GM19397 (cell line): ENCODE data around the gene ASTN2.
"Not testable (repeated sequence)": the region's sequence is repeated elsewhere in the genome, so short reads cannot be mapped to it uniquely, and the experiment has no call there.

Experiments
- ATAC-seq: cut with Tn5 transposase; IDR thresholded peaks from one replicate; pipeline ENCODE4 v1.9.1; 2021; ENCODE audit warnings: mild to moderate bottlenecking, moderate library complexity; ENCODE audit not compliant: unreplicated experiment

Gene ASTN2

GRCh38 chr9:116476002-116476401 lies 938.9 kb downstream of the ASTN2 start:
- no peak for ATAC-seq

DNA sequence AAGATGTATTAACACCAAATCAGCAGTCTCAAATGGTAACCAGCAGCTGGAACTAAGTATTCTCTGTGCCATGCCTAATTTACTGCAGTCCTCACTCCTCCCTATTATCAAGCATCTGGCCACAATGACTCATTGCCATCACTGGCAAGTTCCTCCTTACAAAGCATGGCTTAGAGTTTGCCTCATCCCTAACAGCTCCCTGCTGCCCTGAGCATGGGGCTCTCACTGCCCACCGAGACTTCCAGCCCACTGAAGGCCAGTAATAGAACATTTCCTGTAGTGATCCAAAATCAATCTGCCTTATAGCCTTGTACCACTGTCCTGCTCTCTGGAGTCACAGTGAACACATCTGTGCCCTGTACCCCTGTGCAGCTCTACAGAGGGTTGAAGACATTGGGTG lies 939.7 kb downstream of the ASTN2 start:
- no peak for ATAC-seq

DNA sequence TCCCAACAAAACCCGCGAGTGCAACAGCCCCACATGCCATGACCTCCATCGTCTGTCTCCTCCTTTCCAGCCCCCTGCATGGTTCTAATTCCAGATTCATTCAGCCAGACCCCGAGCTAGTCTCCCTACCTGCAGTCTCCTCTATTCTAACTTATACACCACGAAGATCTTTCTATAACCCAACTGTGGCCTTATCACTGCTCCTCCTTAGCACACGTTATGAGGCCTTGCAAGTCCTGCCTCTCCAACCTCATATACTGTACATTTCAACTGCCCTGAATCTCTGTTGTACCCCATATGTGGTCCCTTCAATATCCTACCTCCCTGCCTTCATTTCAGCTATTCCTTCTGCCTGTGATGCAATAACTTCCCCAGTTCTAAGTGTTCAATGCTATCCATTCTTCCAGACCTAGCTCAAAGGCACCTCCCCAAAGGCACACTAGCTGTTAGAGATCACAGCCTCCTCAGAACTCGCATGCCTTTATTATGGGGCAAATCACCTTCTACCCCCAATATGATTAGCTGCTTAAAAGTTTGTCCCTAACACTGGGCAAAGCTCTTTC lies 942.8 kb downstream of the ASTN2 start:
- no peak for ATAC-seq

GRCh38 chr9:116471093-116471906 lies 943.6 kb downstream of the ASTN2 start:
- ATAC-seq = no peak

- no peak for ATAC-seq
These were observed 945.9 kb downstream of the ASTN2 start for GRCh38 chr9:116468793-116469527.

GRCh38 chr9:116468369-116468768 lies 946.5 kb downstream of the ASTN2 start:
- no peak for ATAC-seq

DNA sequence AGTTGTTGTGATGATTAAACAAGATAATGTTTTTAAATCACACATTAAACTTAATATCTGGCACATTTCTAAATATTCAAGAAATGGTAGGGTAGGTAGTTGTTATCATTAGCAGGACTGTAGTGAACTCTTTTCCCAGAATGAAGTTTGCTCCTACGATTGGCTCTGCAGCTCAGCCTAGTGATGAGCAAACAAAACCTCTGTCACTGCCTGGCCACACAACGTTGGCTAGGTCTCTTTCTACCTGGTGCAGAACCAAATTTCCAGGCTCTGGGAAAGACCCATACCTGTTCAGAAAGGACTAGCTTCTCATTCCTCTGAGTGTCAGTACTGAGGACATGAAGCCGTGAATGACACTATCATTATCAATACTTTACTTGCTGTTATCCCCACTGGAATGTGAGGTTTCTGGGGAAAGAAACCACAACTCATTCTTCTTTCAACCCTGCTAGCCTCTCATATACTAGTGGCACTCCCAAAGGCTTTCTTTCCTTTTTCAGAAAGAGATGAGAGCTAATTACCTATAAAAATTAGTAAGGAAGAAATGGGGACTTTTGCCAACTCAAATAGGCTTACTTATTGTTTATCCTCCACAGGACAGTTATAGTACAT lies 947.0 kb downstream of the ASTN2 start:
- no peak for ATAC-seq

DNA sequence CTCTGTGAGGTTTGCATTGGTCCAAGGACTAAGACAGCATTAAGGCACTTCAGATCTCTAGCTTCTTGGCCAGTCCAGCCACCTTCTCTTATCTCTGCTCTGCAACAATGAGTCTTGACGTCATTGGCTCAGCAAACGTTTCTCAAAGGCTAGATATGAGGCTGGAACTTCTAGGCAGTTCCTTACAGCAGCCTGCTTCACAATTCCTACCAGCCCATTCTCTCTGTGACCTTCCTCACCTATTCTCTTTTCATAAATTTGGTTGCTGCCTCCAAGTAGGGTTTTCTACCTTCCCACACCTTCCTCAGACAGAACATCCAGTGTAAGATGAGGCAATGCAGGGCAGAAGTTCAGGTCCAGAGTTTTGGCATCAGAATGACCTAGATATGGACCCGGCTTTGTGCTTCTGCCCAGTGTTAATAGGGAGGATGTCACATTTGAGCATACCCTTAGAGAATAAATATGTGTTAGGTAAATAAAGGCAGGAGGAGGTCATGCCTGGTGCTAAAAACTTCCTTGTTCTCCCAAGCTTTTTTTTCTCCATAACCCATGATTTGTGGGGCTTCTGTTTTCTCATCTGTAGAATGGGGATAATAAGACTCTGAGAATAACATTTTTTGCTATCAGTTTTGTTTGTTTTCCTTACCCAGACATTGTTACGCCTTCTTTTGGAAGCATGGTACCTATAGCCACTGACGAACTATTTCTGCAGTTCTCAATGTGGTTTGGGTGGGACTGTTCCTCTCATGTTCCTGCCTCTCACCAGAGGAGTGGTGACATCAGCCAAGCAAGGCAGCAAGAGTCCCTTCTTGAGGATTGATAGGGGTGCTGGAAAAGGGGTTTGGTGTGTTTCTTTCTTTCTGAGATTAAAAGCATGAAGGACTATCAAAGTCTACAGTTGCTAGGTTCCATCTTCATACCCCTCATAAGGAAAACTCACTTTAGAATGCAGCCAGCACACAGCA lies 948.3 kb downstream of the ASTN2 start:
- ATAC-seq = no peak

GRCh38 chr9:116465576-116466270 lies 949.1 kb downstream of the ASTN2 start:
- ATAC-seq = no peak

DNA sequence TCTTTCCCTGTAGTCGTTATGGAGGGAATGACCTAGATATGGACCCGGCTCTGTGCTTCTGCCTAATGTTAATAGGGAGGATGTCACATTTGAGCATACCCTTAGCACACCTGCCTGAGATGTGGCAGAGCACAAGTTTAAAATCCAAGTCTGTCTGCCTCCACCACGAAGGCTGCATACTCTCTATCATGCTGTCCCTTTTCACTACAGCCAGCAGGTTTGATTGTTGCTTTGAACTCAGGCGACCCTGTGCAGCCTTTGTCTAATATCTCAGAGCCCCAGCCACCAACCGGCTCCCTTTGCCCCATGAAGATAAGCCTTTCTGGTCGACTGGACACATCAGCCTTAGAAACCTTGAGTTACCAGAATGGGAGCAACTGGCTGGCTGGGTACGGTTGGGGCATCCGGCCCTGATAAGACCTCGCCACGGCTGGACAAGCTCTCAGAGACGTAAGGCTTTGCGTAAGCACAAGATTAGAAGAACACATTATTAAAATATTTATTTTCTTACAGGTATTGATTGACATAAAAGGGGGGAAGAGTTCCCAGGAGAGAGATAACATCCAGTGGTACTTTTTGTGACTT lies 949.8 kb downstream of the ASTN2 start:
- ATAC-seq = no peak

- no peak for ATAC-seq
These were observed 950.4 kb downstream of the ASTN2 start for GRCh38 chr9:116464423-116464822.

DNA sequence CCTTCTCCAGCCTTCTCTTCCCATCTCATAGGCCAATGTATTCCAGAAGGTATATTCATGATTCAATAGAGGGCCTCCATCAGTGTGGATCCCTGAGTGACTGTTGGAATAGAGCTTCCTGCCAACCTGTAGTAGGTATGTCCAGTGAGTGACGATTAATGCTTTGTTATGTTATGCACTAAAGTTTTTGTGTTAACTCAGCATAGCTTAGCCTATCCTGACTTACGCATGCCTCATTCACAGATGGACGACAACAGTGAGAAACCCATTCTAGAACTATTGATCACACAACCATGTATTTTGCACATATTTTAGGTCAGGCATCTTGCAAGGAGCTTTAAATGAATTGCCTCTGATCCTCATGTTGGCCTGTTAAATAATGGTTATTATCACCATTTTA lies 953.2 kb downstream of the ASTN2 start:
- ATAC-seq = no peak

GRCh38 chr9:116460026-116460425 lies 954.8 kb downstream of the ASTN2 start:
- no peak for ATAC-seq

DNA sequence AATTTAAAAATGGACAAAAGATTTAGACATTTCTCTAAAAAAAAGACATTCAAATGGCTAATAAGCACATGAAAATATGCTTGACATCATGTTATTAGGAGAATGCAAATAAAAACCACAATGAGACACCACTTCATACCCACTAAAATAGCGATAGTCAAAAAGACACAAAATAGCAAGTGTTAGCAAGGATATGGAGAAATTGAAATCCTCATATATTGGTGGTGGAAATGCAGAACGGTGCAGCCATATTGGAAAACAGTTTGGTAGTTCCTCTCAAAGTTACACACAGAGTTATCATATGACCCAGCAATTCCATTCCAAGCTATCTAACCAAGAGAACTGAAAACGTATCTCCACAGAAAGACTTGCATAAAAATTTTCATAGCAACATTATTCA lies 955.3 kb downstream of the ASTN2 start:
- no peak for ATAC-seq

- ATAC-seq = no peak
These were observed 958.3 kb downstream of the ASTN2 start for GRCh38 chr9:116456490-116457088.

GRCh38 chr9:116454539-116454938 lies 960.3 kb downstream of the ASTN2 start:
- ATAC-seq = not testable (repeated sequence)

- no peak for ATAC-seq
These were observed 961.1 kb downstream of the ASTN2 start for GRCh38 chr9:116453785-116454184.

DNA sequence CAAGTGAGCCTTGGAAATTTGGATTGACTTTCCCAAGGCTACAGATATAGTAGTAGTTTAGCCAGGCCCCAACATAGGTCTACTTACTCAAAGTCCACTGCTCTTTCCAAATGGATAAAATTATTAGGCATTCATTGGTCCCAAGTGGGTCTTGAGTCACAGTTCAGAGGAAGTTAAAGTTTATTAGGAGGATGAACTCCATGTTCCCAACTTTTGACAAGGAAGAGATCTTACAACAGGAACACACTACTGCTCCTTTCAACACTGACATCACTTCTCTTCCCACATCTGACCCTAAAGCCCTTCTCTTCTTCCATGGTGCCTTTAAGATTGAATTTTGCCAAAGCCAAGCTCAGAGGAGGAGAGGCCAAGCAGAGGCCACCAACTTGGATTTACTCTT lies 962.2 kb downstream of the ASTN2 start:
- no peak for ATAC-seq

DNA sequence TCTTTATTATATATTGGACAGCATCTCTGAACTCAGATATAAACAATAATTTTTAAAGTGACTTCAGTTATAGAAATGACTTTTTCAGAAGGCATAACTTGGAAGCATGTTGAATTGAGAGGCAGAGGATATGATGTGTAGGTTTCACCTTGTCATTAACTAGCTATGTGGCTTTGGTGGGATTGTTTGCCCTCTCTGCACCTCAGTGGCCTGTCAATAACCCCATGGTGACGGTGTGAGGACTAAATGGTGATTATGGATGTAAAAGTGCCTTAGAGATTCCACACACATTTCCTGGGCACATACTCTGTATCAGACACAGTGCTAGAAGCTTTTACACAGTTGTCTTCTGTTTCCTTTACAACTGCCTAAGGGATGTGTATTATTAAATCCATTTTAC lies 962.6 kb downstream of the ASTN2 start:
- ATAC-seq = no peak
